ENCODE data around the gene MAPK4. TPM values are rescaled to one million over a fixed set of nuclear protein-coding genes. Genes with fewer than 3 reads are reported as not detected.

The MAPK4 gene
- total and polyA plus RNA-seq, 10 of the 15 experiments (the other 5 are each of a cell fraction or from before 2014, with no cell fraction given) = 0.03 to 0.11 (median 0.06) TPM; not detected in 4

GRCh38 chr18:50659091-50660003 lies 99.5 kb downstream of the MAPK4 start:
- BruUV-seq (replicated peaks) = no TSS peak
- 39% methylated on average over 13 of the region's 13 CpGs for WGBS (ENCODE audit: insufficient coverage, insufficient replicate concordance, low lambda C conversion rate, missing lambda C conversion rate)
- H3K27me3 ChIP-seq (replicated peaks in 1 of 2; ENCODE audit: control insufficient read depth in 2 of 2, insufficient read depth in 2 of 2, low read length in 1 of 2) = no peaks in the 10 kb centered on the region; a peak in 1 of 4 replicates
- H3K9me3 ChIP-seq (replicated peaks; ENCODE audit: control insufficient read depth, insufficient read depth, low read length) = peaks cover 3% of the 10 kb centered on the region; the same call in 2 of the 3 replicates
- TF ChIP-seq RAD51 (IDR thresholded peaks at IDR 0.05) = no peak
- TF ChIP-seq MEF2B (IDR thresholded peaks at IDR 0.05; ENCODE audit: partially characterized antibody, poor library complexity, severe bottlenecking) = no peak
- TF ChIP-seq, protein P1, sequence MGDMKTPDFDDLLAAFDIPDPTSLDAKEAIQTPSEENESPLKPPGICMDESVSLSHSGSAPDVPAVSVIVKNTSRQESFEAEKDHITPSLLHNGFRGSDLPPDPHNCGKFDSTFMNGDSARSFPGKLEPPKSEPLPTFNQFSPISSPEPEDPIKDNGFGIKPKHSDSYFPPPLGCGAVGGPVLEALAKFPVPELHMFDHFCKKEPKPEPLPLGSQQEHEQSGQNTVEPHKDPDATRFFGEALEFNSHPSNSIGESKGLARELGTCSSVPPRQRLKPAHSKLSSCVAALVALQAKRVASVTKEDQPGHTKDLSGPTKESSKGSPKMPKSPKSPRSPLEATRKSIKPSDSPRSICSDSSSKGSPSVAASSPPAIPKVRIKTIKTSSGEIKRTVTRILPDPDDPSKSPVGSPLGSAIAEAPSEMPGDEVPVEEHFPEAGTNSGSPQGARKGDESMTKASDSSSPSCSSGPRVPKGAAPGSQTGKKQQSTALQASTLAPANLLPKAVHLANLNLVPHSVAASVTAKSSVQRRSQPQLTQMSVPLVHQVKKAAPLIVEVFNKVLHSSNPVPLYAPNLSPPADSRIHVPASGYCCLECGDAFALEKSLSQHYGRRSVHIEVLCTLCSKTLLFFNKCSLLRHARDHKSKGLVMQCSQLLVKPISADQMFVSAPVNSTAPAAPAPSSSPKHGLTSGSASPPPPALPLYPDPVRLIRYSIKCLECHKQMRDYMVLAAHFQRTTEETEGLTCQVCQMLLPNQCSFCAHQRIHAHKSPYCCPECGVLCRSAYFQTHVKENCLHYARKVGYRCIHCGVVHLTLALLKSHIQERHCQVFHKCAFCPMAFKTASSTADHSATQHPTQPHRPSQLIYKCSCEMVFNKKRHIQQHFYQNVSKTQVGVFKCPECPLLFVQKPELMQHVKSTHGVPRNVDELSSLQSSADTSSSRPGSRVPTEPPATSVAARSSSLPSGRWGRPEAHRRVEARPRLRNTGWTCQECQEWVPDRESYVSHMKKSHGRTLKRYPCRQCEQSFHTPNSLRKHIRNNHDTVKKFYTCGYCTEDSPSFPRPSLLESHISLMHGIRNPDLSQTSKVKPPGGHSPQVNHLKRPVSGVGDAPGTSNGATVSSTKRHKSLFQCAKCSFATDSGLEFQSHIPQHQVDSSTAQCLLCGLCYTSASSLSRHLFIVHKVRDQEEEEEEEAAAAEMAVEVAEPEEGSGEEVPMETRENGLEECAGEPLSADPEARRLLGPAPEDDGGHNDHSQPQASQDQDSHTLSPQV (IDR thresholded peaks at IDR 0.05) = no peak
- TF ChIP-seq, protein P2, sequence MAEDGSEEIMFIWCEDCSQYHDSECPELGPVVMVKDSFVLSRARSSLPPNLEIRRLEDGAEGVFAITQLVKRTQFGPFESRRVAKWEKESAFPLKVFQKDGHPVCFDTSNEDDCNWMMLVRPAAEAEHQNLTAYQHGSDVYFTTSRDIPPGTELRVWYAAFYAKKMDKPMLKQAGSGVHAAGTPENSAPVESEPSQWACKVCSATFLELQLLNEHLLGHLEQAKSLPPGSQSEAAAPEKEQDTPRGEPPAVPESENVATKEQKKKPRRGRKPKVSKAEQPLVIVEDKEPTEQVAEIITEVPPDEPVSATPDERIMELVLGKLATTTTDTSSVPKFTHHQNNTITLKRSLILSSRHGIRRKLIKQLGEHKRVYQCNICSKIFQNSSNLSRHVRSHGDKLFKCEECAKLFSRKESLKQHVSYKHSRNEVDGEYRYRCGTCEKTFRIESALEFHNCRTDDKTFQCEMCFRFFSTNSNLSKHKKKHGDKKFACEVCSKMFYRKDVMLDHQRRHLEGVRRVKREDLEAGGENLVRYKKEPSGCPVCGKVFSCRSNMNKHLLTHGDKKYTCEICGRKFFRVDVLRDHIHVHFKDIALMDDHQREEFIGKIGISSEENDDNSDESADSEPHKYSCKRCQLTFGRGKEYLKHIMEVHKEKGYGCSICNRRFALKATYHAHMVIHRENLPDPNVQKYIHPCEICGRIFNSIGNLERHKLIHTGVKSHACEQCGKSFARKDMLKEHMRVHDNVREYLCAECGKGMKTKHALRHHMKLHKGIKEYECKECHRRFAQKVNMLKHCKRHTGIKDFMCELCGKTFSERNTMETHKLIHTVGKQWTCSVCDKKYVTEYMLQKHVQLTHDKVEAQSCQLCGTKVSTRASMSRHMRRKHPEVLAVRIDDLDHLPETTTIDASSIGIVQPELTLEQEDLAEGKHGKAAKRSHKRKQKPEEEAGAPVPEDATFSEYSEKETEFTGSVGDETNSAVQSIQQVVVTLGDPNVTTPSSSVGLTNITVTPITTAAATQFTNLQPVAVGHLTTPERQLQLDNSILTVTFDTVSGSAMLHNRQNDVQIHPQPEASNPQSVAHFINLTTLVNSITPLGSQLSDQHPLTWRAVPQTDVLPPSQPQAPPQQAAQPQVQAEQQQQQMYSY (CRISPR knock-in tag; IDR thresholded peaks at IDR 0.05) = no peak
- TF ChIP-seq E2F4 (IDR thresholded peaks at IDR 0.05; ENCODE audit: low read depth, low read length) = no peak
- no peak for TF ChIP-seq WRNIP1 (IDR thresholded peaks at IDR 0.05; ENCODE audit: borderline replicate concordance, low read depth, low read length)
- TF ChIP-seq HDGF (IDR thresholded peaks at IDR 0.05) = no peak
- no peak for TF ChIP-seq IKZF2 (IDR thresholded peaks at IDR 0.05)
- TF ChIP-seq PAX8 (IDR thresholded peaks at IDR 0.05) = no peak
- no peak overlapping the region for H2AFZ ChIP-seq (ENCODE audit: control insufficient read depth, low read depth, low read length)
- no peaks in the 10 kb centered on the region for H3K36me3 ChIP-seq (ENCODE audit: control insufficient read depth in 2 of 2, insufficient read depth in 2 of 2, low read length in 1 of 2)
- intact Hi-C loops (cut with micrococcal nuclease; ENCODE audit: unreplicated experiment) = loop anchor here (5.0 kb wide), 1 partner anchor 123 kb away; no protein-coding TSS in a partner anchor
- DNase-seq (ENCODE audit: low read depth, low spot score) (no peak), ATAC-seq (no peak), FAIRE-seq (no peak)
- RAD21 ChIA-PET (ENCODE audit: unreplicated experiment) = no interaction called here
- POLR2A ChIA-PET = no interaction called here
- SMC1A ChIA-PET (ENCODE audit: uncharacterized antibody, unreplicated experiment) = no interaction called here
- H3K79me2 ChIP-seq (ENCODE audit: control insufficient read depth, insufficient read depth, low read length) = no peaks in the 10 kb centered on the region
- CTCF ChIA-PET = interaction anchor here (1.0 kb wide), 1 partner anchor 14 kb away, joined by 3 read pairs; no protein-coding TSS in a partner anchor
- no peak overlapping the region for H3K27ac ChIP-seq (ENCODE audit: control insufficient read depth, insufficient read depth)
- no peak overlapping the region for H3K9ac ChIP-seq (ENCODE audit: control insufficient read depth, insufficient read depth, low read length)
- H3K4me1 ChIP-seq (ENCODE audit: control insufficient read depth, insufficient read depth, low read length) = no peaks in the 10 kb centered on the region
- H3K4me2 ChIP-seq (ENCODE audit: control insufficient read depth, insufficient read depth) = no peak overlapping the region
- no peaks in the 10 kb centered on the region for H4K20me1 ChIP-seq (ENCODE audit: control insufficient read depth, insufficient read depth)
- H3K4me3 ChIP-seq = no peak overlapping the region
- in situ Hi-C loops (cut with MboI) = no loop called here

Data from GM12878 (cell line).